Ascending aorta (tissue), 2 donors: Measurements from ENCODE around the gene MAP7D2. TPM values are rescaled to one million over a fixed set of nuclear protein-coding genes. Genes with fewer than 3 reads are reported as not detected.

Source experiments
- DNase-seq, 2 donors: peaks; one replicate each; pipeline ENCODE4 v3.0.0-alpha.2; 2019; ENCODE audit warnings: low spot score in 2 of 2
- H3K27ac ChIP-seq, 2 donors: fragments of 200-600 bp; sonication (generic); one replicate each; pipeline ENCODE4 v1.5.1; 2016 to 2017; ENCODE audit warnings: mild to moderate bottlenecking in 1 of 2
- H3K27me3 ChIP-seq: fragments of 200-600 bp; sonication (generic); one replicate; pipeline ENCODE4 v1.5.1; 2017
- H3K36me3 ChIP-seq, 2 donors: fragments of 200-600 bp; sonication (generic); one replicate each; pipeline ENCODE4 v1.5.1; 2016
- H3K4me1 ChIP-seq, 2 donors: fragments of 200-600 bp; sonication (generic); one replicate each; pipeline ENCODE4 v1.5.1; 2016 to 2017; ENCODE audit warnings: mild to moderate bottlenecking in 1 of 2
- H3K4me3 ChIP-seq, 2 donors: fragments of 200-600 bp; sonication (generic); one replicate each; pipeline ENCODE4 v1.5.1; 2016 to 2017; ENCODE audit warnings: mild to moderate bottlenecking in 1 of 2
- H3K9me3 ChIP-seq, 2 donors: fragments of 200-600 bp; sonication (generic); one replicate each; pipeline ENCODE4 v1.5.1; 2016
- intact Hi-C: fragments of 100-400 bp; cut with DNase I; formaldehyde crosslinking; loops from one replicate; pipeline ENCODE4 v1.15.1; 2023
- total RNA-seq: library from RNA; depleted of rRNA; stranded (reverse); fragments of >200 nt; gene quantifications from one replicate; pipeline ENCODE4 v1.1.0, GENCODE V29; 2016
- TF ChIP-seq, protein P1 (sequence below), 3 experiments: fragments of 200-600 bp in 2 of 3; fragments of 450-650 bp in 1 of 3; sonication (generic) in 2 of 3; IDR thresholded peaks; one replicate each; pipeline ENCODE4 v1.5.1; 2016 to 2019; ENCODE audit warnings: antibody characterized with exemption in 3 of 3, mild to moderate bottlenecking in 1 of 3, moderate library complexity in 1 of 3

MAP7D2 gene
- total RNA-seq, 1 donor from 2014 or later: not detected

DNA sequence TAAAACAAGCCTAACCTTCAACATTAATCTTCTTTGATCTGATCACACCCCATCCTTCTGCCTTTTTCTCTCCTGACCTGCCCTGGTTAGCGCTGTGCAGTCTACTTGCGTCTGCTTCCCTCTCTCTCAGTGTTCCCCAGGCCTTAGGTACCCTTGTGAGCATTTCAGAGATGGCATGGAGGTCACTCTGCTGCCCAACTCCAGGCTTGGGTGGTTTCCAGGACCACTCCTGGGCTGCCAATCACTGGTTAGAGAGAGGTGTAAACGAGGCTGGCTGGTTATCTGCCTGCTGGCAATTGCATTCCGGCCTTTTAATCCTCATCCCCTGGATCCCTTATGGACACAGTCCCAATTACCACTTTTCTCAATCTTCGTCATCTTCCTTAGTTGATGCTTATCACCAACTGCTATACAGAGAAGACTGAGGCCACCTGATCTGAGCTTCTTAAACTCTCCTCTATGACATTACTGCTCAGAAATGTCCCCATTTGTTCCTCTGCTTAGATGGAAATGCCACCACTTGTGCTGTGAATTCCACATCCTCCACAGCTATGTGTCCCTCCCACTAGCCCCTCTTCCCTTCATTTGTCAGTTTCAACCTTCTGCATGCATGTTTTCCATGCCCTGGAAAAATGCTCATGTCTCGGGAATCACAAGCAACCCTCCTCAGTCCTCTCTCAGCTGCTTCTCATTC is 96.9 kb downstream of the MAP7D2 start:
- H3K9me3 ChIP-seq: peaks cover 0 to 10% of the 10 kb centered on the region in 2 donors
- no peaks in the 10 kb centered on the region for H3K4me1 ChIP-seq
- H3K4me3 ChIP-seq: no peak overlapping the region
- H3K27me3 ChIP-seq: no peaks in the 10 kb centered on the region
- intact Hi-C loops: no loop called here
- H3K27ac ChIP-seq: no peak overlapping the region
- no peaks in the 10 kb centered on the region for H3K36me3 ChIP-seq
- no peak for DNase-seq
- TF ChIP-seq, protein P1, sequence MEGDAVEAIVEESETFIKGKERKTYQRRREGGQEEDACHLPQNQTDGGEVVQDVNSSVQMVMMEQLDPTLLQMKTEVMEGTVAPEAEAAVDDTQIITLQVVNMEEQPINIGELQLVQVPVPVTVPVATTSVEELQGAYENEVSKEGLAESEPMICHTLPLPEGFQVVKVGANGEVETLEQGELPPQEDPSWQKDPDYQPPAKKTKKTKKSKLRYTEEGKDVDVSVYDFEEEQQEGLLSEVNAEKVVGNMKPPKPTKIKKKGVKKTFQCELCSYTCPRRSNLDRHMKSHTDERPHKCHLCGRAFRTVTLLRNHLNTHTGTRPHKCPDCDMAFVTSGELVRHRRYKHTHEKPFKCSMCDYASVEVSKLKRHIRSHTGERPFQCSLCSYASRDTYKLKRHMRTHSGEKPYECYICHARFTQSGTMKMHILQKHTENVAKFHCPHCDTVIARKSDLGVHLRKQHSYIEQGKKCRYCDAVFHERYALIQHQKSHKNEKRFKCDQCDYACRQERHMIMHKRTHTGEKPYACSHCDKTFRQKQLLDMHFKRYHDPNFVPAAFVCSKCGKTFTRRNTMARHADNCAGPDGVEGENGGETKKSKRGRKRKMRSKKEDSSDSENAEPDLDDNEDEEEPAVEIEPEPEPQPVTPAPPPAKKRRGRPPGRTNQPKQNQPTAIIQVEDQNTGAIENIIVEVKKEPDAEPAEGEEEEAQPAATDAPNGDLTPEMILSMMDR (IDR thresholded peaks at IDR 0.05): no peak

DNA sequence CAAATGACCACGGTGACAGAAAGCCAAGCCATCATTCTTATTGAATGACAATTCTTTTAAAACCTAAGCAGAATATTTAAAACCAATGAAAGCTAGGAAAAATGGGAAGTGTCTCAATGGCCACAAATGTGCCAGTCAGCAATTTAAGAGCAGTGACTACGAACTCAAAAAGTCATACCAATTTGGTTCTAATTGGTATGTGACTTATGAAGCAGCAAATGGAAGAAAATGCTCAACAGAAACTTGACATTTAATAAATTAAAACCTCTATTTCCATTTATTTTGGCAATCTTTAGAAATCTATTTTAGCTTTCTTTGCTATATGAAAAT is 100.1 kb downstream of the MAP7D2 start:
- peaks cover 0 to 10% of the 10 kb centered on the region in 2 donors for H3K9me3 ChIP-seq
- H3K27ac ChIP-seq: no peak overlapping the region
- no peaks in the 10 kb centered on the region for H3K36me3 ChIP-seq
- H3K27me3 ChIP-seq: no peaks in the 10 kb centered on the region
- no peak for DNase-seq
- intact Hi-C loops: no loop called here
- H3K4me3 ChIP-seq: no peak overlapping the region
- TF ChIP-seq, protein P1 (IDR thresholded peaks at IDR 0.05): no peak
- H3K4me1 ChIP-seq: no peaks in the 10 kb centered on the region

DNA sequence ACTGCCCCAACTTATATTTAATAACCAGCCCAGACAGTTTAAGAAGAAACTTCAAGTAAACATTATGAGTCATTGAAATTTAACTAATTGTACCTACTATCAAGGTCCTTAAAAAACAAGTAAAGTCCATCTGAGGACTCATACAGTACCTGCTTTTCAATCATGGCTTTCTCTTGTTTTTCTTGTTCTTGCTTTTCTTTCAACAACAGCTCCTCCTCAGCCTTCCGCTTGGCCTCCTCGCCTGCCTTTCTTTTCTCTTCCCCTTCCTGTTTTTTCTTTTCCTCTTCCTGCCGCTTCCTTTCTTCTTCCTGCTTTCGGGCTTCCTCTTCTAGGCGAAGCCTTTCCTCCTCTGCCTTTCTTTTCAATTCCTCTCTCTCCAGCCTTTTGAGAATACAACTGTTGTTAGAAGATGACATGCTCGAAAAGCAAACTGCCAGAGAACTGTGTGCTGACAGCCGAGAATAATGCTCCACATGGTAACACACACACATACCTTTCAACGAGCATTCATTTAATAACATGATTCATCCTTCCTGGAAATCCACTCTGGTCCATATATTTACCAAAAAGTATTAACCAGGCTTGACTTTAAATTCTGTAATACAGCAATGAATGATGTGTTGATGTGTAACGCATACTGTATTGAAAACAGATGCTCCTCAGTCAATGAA is 100.6 kb downstream of the MAP7D2 start:
- TF ChIP-seq, protein P1 (IDR thresholded peaks at IDR 0.05): no peak
- DNase-seq: no peak

DNA sequence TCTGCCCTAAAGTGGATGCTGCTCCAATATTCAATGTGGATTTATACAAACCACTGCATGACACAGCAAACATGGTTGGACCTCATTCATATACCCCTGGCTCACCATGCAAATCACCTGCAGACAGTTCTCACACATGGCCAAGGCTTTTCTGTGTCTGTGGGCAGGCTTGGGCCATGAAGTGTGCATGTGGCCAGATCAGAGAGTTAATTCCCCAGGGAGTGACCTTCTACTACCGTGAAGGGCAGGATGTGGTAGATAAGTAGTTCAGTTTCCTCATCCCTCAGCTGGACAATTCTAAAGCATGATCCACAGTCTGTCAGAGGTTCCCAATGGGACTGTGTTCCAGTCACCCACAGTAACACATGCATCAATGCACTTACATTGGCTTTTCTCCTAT is 101.3 kb downstream of the MAP7D2 start:
- Histone ChIP-seq H3K4me3 (no peak overlapping the region), H3K27ac (no peak overlapping the region), H3K9me3 (peaks cover 0 to 10% of the 10 kb centered on the region in 2 donors), H3K36me3 (no peaks in the 10 kb centered on the region), H3K27me3 (no peaks in the 10 kb centered on the region), H3K4me1 (no peaks in the 10 kb centered on the region)
- TF ChIP-seq, protein P1 (IDR thresholded peaks at IDR 0.05): no peak
- no peak for DNase-seq
- intact Hi-C loops: no loop called here

More for the DNA sequence above, 100.6 kb downstream of the MAP7D2 start:
- Histone ChIP-seq H3K27me3 (no peaks in the 10 kb centered on the region), H3K4me1 (no peaks in the 10 kb centered on the region), H3K9me3 (peaks cover 0 to 10% of the 10 kb centered on the region in 2 donors), H3K27ac (no peak overlapping the region), H3K36me3 (no peaks in the 10 kb centered on the region), H3K4me3 (no peak overlapping the region)
- intact Hi-C loops: no loop called here

DNA sequence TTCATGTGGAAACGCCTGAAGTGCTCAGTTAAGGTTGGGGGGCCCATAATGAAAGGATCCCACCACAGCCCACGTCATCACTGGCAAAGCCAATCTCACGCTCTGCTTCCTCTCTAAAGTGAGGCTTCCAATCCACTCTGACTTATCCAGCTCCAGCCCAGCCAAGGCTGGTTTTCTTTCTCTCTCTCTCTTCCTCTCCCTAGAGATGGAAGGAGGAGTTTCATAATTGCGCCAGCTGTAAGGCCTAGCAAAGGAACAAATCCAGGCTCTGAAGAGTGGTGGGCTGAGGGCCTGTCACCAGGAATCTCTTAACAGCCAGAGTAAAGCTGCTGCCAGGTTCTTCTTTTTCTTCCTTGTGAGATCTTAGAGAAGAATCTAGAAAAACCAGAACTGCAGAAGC is 105.1 kb downstream of the MAP7D2 start:
- no peaks in the 10 kb centered on the region for H3K36me3 ChIP-seq
- no peak for DNase-seq
- H3K27ac ChIP-seq: no peak overlapping the region
- intact Hi-C loops: no loop called here
- no peaks in the 10 kb centered on the region for H3K27me3 ChIP-seq
- peaks cover 0 to 10% of the 10 kb centered on the region in 2 donors for H3K9me3 ChIP-seq
- TF ChIP-seq, protein P1 (IDR thresholded peaks at IDR 0.05): no peak
- H3K4me1 ChIP-seq: no peaks in the 10 kb centered on the region
- H3K4me3 ChIP-seq: no peak overlapping the region
